ENCODE data around the gene GALC. TPM values are rescaled to one million over a fixed set of nuclear protein-coding genes. Genes with fewer than 3 reads are reported as not detected.

Gene GALC
- polyA plus RNA-seq, 1 donor (not counting 4 experiments of a cell fraction or from before 2014, with no cell fraction given), result 7.9 TPM

- H3K27ac ChIP-seq (ENCODE audit: control insufficient read depth, insufficient read depth, low read length), result no peak overlapping the region
- dilution Hi-C loops (cut with MboI; ENCODE audit: extremely low pct_ligation_motif_present, low sequenced_read_pairs), result no loop called here
- FAIRE-seq, result no peak
These were observed 93.8 kb downstream of the GALC start for GRCh38 chr14:87899228-87899627.

GRCh38 chr14:87898301-87898700 is 94.7 kb downstream of the GALC start:
- FAIRE-seq, result no peak
- no peaks in the 10 kb centered on the region for H3K79me2 ChIP-seq (ENCODE audit: control insufficient read depth, insufficient read depth, low read length)

More at GRCh38 chr14:87899228-87899627, 93.8 kb downstream of the GALC start:
- H3K36me3 ChIP-seq (ENCODE audit: control insufficient read depth in 2 of 2, extremely low read depth in 1 of 2, insufficient read depth in 2 of 2, low read length in 2 of 2), result no peaks in the 10 kb centered on the region
- H3K27me3 ChIP-seq (ENCODE audit: control insufficient read depth, extremely low read depth, insufficient read depth, low read length), result no peaks in the 10 kb centered on the region
- no peaks in the 10 kb centered on the region for H3K79me2 ChIP-seq (ENCODE audit: control insufficient read depth, insufficient read depth, low read length)
- no peak overlapping the region for H3K9ac ChIP-seq (ENCODE audit: control insufficient read depth, extremely low read depth, insufficient read depth, low read length)
- no peaks in the 10 kb centered on the region for H3K9me1 ChIP-seq (ENCODE audit: control insufficient read depth, extremely low read depth, insufficient read depth, low read length)
- no peaks in the 10 kb centered on the region for H3K9me3 ChIP-seq (ENCODE audit: control insufficient read depth, low read depth, low read length)
- no peak overlapping the region for H2AFZ ChIP-seq (ENCODE audit: control insufficient read depth, low read length)
- no peaks in the 10 kb centered on the region for H3K4me1 ChIP-seq (ENCODE audit: control insufficient read depth, extremely low read depth, insufficient read depth, low read length)
- H4K20me1 ChIP-seq (ENCODE audit: control insufficient read depth, extremely low read depth, insufficient read depth, low read length), result no peaks in the 10 kb centered on the region
- no peak overlapping the region for H3K4me3 ChIP-seq (ENCODE audit: control insufficient read depth in 2 of 3, extremely low read depth in 1 of 3, insufficient read depth in 2 of 3, low read depth in 1 of 3, low read length in 3 of 3)
- no peak overlapping the region for H3K4me2 ChIP-seq (ENCODE audit: control insufficient read depth, extremely low read depth, insufficient read depth, low read depth, low read length)
- no peak for TF ChIP-seq CTCF (optimal IDR thresholded peaks at IDR 0.05 in 1 of 3, IDR thresholded peaks at IDR 0.05 in 1 of 3, conservative IDR thresholded peaks at IDR 0.05 in 1 of 3; ENCODE audit: extremely low read depth in 1 of 3, insufficient read depth in 2 of 3, low read length in 3 of 3)
- TF ChIP-seq EZH2 (IDR thresholded peaks at IDR 0.05; ENCODE audit: low read length), result no peak
- DNase-seq (ENCODE audit: low read depth, low spot score), result no peak

More at GRCh38 chr14:87898301-87898700, 94.7 kb downstream of the GALC start:
- no peak for DNase-seq (ENCODE audit: low read depth, low spot score)
- no peak overlapping the region for H3K27ac ChIP-seq (ENCODE audit: control insufficient read depth, insufficient read depth, low read length)
- no peak overlapping the region for H3K9ac ChIP-seq (ENCODE audit: control insufficient read depth, extremely low read depth, insufficient read depth, low read length)
- no peak overlapping the region for H2AFZ ChIP-seq (ENCODE audit: control insufficient read depth, low read length)
- no peaks in the 10 kb centered on the region for H3K9me1 ChIP-seq (ENCODE audit: control insufficient read depth, extremely low read depth, insufficient read depth, low read length)
- no peak overlapping the region for H3K4me3 ChIP-seq (ENCODE audit: control insufficient read depth in 2 of 3, extremely low read depth in 1 of 3, insufficient read depth in 2 of 3, low read depth in 1 of 3, low read length in 3 of 3)
- no peak overlapping the region for H3K4me2 ChIP-seq (ENCODE audit: control insufficient read depth, extremely low read depth, insufficient read depth, low read depth, low read length)
- no peaks in the 10 kb centered on the region for H3K36me3 ChIP-seq (ENCODE audit: control insufficient read depth in 2 of 2, extremely low read depth in 1 of 2, insufficient read depth in 2 of 2, low read length in 2 of 2)
- H3K27me3 ChIP-seq (ENCODE audit: control insufficient read depth, extremely low read depth, insufficient read depth, low read length), result no peaks in the 10 kb centered on the region
- no peak for TF ChIP-seq CTCF (optimal IDR thresholded peaks at IDR 0.05 in 1 of 3, IDR thresholded peaks at IDR 0.05 in 1 of 3, conservative IDR thresholded peaks at IDR 0.05 in 1 of 3; ENCODE audit: extremely low read depth in 1 of 3, insufficient read depth in 2 of 3, low read length in 3 of 3)
- no peak for TF ChIP-seq EZH2 (IDR thresholded peaks at IDR 0.05; ENCODE audit: low read length)
- dilution Hi-C loops (cut with MboI; ENCODE audit: extremely low pct_ligation_motif_present, low sequenced_read_pairs), result no loop called here
- H4K20me1 ChIP-seq (ENCODE audit: control insufficient read depth, extremely low read depth, insufficient read depth, low read length), result no peaks in the 10 kb centered on the region
- no peaks in the 10 kb centered on the region for H3K9me3 ChIP-seq (ENCODE audit: control insufficient read depth, low read depth, low read length)
- H3K4me1 ChIP-seq (ENCODE audit: control insufficient read depth, extremely low read depth, insufficient read depth, low read length), result no peaks in the 10 kb centered on the region
